Measurements from ENCODE around the gene FURIN.
A peak's percentile ranks its signal among the peaks of the same experiment; 100 is the strongest.
"Not testable (repeated sequence)": the region's sequence is repeated elsewhere in the genome, so short reads cannot be mapped to it uniquely, and the experiment has no call there.

Gene FURIN

GRCh38 chr15:90845201-90845949 is 23.0 kb upstream of the FURIN start:
- no peak for DNase-seq

DNA sequence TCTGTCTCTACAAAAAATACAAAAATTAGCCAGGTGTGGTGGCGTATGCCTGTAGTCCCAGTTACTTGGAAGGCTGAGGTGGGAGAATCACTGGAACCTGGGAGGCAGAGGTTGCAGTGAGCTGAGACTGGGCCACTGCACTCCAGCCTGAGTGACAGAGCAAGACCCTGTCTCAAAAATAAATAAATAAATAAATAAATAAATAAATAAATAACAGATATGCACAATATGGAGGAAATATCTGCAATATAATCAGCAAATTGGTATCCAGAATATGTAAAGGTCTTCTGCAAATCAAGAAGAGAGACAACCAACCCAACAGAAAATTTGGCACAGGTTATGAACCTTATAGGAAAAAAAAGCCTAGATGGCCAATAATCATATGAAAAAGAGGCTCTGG is 19.0 kb upstream of the FURIN start:
- DNase-seq, result not testable (repeated sequence)

GRCh38 chr15:90851114-90851513 is 17.3 kb upstream of the FURIN start:
- no peak for DNase-seq

DNA sequence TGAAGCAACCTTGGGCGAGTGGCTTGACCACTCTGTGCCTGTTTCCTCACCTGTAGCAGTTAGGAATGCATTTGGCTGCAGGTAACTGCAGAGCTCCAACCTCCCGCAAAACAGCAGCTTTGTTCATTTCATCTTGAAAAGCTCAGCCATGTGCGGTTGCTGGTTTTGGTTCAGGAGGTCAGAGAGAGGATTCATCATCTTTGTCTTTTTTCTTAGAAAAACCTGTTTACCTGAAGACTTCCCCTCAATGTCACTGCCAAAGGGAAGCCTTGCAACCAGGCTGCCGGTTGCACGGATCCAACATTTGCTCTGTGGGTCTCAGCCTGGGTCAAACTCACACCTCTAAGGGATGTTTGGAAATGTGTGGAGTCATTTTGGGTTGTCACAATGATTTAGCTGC is 16.4 kb upstream of the FURIN start:
- no peak for DNase-seq

- DNase-seq, result no peak
Observed at GRCh38 chr15:90855139-90855538, 13.2 kb upstream of the FURIN start.

- DNase-seq, result no peak
Observed at GRCh38 chr15:90857337-90857736, 11.1 kb upstream of the FURIN start.

DNA sequence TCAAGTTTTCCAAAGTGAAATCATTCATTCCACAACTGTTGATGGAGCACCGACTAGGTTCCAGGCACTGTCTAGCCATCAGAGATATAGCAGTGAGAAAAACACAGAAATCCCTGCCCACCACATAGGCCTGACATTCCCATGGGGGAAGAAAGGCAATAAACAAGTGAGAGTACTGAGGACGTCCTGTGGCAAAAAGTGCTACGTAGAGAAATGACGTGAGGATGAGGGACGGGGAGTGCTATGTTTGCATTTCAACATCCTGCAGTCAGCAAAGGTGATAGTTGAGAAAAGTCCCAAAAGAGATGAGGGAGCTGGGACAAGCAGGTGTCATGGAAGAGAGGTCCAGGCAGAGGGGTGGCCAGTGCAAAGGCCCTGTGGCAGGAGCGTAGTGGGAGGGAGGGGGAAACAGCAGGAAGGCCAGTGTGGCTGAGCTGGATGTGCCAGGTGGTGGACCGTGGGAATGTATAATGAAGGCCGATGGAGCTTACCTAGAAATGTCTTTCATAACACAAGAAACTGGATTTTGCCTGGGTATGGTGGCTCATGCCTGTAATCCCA is 10.4 kb upstream of the FURIN start:
- no peak for DNase-seq

GRCh38 chr15:90859234-90860131 is 8.9 kb upstream of the FURIN start:
- no peak for DNase-seq

- no peak for DNase-seq
Observed at GRCh38 chr15:90860450-90860849, 7.9 kb upstream of the FURIN start.

DNA sequence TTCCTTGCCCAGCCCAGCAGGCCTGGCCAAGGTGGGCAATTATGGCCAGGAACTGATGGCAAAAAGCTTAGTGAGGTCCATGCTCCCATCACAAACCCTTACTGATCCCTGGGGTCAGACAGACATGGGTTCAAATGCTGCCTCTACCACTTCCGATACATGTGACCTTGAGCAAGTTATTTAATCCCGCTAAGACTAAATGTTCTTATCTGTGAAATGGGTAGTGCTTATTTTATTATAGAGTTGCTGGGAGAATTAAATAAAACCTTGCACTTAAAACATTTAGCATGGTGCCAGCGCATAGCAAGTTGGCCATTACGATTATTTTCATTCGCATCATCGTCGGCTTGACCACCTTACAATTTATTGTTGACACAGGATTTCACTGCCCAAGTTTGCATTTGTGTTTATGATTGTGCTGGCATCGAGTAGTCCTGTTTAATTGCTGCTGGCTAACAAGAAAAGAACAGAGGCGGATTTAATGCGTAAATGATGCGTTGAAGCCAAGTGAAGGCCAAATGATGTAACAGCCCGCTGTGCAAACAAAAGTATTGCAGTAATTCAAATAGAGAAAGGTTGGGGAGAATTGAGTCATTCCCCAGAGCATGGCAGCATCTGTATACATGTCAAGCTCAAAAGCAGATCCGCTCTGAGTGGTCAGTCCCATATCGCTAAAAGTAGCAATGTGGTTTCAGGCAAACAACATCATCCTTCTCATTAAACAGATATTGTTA is 7.3 kb upstream of the FURIN start:
- DNase-seq, result peak; percentile 29

DNA sequence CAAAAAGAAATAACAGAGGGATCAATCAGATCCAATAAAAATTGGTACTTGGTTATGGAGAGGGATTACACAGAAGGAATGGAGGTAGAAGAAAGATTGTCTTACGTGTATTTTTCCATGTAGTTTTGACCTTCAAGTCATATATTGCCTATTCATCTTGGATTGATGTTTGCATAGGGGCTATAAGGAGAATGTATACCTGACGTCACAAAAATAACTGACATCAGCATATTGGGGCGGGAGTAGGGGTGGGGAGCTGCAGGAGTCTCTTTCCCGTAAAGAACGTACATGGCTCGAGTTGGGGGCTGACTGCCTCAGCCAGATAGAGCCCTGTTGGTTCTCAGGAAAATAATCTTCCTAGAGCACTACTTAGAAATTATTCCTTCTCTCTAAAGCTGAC is 5.9 kb upstream of the FURIN start:
- DNase-seq, result no peak

- no peak for DNase-seq
Observed at GRCh38 chr15:90862964-90863778, 5.2 kb upstream of the FURIN start.

DNA sequence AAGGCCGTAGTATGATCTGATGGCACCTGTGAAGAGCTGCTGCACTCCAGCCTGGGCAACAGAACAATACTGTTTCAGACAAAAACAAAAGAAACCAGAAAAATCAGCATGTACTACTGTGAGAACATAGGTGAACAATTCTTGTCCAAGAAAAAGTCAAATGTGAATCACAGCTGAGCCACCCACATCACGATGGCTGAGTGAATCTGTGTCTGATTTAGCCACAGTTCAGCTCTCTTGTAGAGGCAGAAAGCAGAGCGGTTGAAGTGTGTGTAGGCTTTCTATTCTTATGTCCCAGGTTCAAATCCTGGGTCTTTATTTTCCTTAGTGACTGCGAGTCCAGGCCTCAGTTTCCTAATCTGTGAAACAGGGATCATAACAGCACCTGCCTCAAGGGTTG is 4.4 kb upstream of the FURIN start:
- no peak for DNase-seq

GRCh38 chr15:90864507-90864906 is 3.9 kb upstream of the FURIN start:
- no peak for DNase-seq

- no peak for DNase-seq
Observed at GRCh38 chr15:90865702-90866101, 2.7 kb upstream of the FURIN start.

DNA sequence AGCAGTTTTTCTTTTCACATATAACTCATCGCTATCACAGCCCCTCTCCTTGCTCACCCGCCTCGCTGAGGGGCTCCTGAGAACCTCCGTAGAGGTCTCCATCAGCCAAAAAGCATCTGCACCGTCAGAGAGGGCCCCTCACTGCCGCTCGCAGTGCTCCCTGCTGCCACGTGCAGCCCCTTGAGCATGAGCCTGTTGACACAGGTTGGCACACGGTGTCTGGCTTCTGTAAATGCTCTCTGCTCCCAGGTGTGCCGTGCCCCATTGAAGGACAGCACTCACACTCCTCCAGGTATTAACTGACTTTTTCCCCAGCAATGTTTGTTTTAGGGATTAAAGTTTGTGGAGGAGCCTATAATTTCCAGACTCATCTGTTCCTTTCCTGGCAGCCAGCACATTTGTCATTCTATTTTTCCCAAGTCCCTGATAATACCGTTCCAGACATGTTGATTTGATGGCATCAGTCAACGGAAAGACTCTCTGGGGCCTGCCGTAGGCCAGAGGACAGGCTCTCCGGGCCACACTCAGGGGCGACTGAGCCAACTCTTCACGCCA is 2.1 kb upstream of the FURIN start:
- peak; percentile 66 for DNase-seq

- no peak for DNase-seq
Observed at GRCh38 chr15:90866800-90867199, 1.6 kb upstream of the FURIN start.

DNA sequence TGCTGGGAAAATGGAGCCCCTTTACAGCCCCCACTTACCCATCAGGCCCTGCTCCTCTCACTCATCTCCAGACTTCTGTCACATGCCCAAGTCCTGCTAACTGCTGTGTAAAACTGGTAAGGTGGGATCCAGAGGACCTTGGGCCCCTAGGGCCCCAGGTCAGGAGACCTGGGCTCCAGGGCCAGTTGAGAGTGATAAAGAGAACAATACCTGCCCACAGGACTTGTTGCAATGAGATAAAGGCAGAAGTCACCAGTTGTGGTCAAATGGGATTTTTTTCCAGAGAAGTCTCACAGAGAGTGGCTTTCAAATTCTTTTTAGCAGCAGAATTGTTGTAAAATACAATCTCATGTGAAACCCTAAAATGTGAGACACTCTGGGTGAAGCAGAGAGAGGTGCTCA is 753 bp downstream of the FURIN start:
- no peak for DNase-seq

DNA sequence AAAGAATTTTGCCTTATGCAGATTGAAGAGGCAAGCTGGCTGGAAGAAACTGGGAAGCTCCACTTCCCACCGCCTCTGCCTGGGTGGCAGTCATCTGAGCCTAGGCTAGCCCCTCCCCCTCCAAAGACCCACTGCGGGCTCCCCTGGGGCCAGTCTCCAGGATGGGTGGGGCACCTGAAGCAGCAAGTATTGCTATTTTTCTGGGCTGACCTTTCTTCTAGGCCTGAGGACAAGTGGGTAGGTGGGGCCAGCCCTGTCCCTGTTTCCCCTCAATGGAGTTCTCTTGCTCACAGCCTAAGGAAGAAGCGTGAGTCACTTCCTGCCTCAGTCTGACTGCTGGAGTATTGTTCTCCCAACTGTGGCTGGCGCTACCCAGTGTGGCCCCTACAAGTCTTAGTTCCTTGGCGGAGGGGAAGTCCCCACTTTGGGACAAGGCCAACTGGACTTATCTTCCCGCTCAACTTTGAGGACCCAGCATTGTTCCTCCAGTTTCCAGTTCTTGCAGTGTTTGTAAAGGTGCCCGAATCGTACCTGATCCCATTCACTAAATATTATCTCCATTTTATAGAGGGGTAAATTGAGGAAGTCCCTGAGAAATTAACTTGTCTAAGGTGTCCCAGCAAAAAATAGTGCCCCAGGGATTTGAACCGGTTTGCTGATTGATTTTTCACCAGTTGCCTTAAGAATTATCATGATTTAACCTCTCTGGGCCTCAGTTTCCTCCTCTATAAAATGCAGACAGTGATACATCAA is 1.4 kb downstream of the FURIN start:
- no peak for DNase-seq

DNA sequence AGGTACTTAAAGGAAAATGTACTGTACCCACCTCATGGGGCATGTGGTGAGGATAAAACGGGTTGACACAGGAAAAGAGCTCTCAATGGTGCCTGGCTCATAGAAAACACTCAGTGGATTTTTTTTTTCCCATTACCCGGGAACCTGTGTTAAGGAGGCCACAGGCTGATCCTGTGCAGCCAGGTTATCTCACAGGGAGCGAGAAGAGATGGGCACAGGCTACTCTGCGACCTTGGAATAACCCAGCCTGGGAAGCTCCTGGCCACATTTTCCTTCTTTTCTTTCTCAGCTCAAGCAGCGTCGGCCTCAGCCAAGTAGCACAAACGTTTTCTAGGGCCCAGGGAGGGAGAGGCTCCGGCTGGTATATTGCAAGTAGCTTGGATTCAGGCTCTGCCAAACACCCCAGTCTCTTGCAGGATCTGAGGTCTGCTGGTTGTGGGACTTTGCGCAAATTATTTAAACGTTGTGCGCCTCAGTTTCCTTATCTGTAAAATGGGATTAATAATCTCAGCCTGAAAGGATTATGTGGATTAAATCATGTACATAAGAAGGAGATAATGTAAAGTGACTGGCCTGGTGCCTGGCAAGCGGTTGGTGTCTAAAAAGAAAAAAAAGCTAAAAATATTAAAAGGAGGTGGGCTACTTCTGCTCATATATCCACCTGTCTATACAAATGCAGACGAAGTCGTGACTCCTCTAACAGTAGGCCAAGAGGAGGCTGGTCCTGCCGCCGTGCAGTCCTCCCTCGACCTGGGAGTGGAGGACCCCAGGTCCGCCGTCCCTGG is 2.2 kb downstream of the FURIN start:
- no peak for DNase-seq
